NCI-H2227 treated with DMSO at 0.1 percent for 48 hours (cell line): Measurements from ENCODE around the gene ELK3.

ENCODE experiments used
- DNase-seq: peaks from one replicate; lab custom pipeline; 2025; lab: John Stamatoyannopoulos, UW

Gene ELK3

GRCh38 chr12:96234591-96235483 lies 40.7 kb downstream of the ELK3 start:
- no peak for DNase-seq

- no peak for DNase-seq
These were observed 41.3 kb downstream of the ELK3 start for GRCh38 chr12:96235484-96235826.

GRCh38 chr12:96236221-96236822 lies 42.1 kb downstream of the ELK3 start:
- DNase-seq: no peak

- DNase-seq: no peak
These were observed 42.9 kb downstream of the ELK3 start for GRCh38 chr12:96237035-96237434.

- DNase-seq: no peak
These were observed 43.4 kb downstream of the ELK3 start for GRCh38 chr12:96237465-96238077.

- no peak for DNase-seq
These were observed 44.3 kb downstream of the ELK3 start for GRCh38 chr12:96238336-96239047.

GRCh38 chr12:96239711-96240635 lies 45.8 kb downstream of the ELK3 start:
- DNase-seq: no peak

GRCh38 chr12:96240656-96241055 lies 46.5 kb downstream of the ELK3 start:
- no peak for DNase-seq

GRCh38 chr12:96241431-96241830 lies 47.3 kb downstream of the ELK3 start:
- DNase-seq: no peak

- peak; percentile 29 for DNase-seq
These were observed 47.7 kb downstream of the ELK3 start for GRCh38 chr12:96241846-96242256.

- no peak for DNase-seq
These were observed 48.4 kb downstream of the ELK3 start for GRCh38 chr12:96242597-96242996.

- DNase-seq: no peak
These were observed 50.7 kb downstream of the ELK3 start for GRCh38 chr12:96244826-96245225.

- no peak for DNase-seq
These were observed 52.8 kb downstream of the ELK3 start for GRCh38 chr12:96246926-96247505.

GRCh38 chr12:96247563-96247962 lies 53.4 kb downstream of the ELK3 start:
- no peak for DNase-seq

GRCh38 chr12:96248136-96248931 lies 54.2 kb downstream of the ELK3 start:
- DNase-seq: no peak

GRCh38 chr12:96249196-96250118 lies 55.3 kb downstream of the ELK3 start:
- DNase-seq: peak; percentile 35

GRCh38 chr12:96250119-96250685 lies 56.0 kb downstream of the ELK3 start:
- no peak for DNase-seq

- no peak for DNase-seq
These were observed 60.9 kb downstream of the ELK3 start for GRCh38 chr12:96255077-96255476.
